ENCODE measurements around the gene HELZ.

The HELZ gene

GRCh38 chr17:67227488-67227887 is 17.5 kb downstream of the HELZ start:
- DNase-seq = no peak

- no peak for DNase-seq
Observed at GRCh38 chr17:67225316-67225715, 19.7 kb downstream of the HELZ start.

GRCh38 chr17:67224736-67225135 is 20.3 kb downstream of the HELZ start:
- no peak for DNase-seq

- no peak for DNase-seq
Observed at GRCh38 chr17:67223924-67224323, 21.1 kb downstream of the HELZ start.

- peak; percentile 73 for DNase-seq
Observed at GRCh38 chr17:67221062-67221998, 23.7 kb downstream of the HELZ start.

GRCh38 chr17:67218385-67218950 is 26.5 kb downstream of the HELZ start:
- DNase-seq = no peak

- DNase-seq = peak; percentile 97
Observed at GRCh38 chr17:67217446-67217845, 27.6 kb downstream of the HELZ start.

GRCh38 chr17:67216578-67217320 is 28.2 kb downstream of the HELZ start:
- DNase-seq = no peak

- DNase-seq = no peak
Observed at GRCh38 chr17:67215991-67216421, 29.0 kb downstream of the HELZ start.

- peak; percentile 92 for DNase-seq
Observed at GRCh38 chr17:67212714-67213417, 32.1 kb downstream of the HELZ start.

- no peak for DNase-seq
Observed at GRCh38 chr17:67212231-67212630, 32.8 kb downstream of the HELZ start.

GRCh38 chr17:67211742-67212141 is 33.3 kb downstream of the HELZ start:
- DNase-seq = peak; percentile 41

- DNase-seq = no peak
Observed at GRCh38 chr17:67210915-67211314, 34.1 kb downstream of the HELZ start.

GRCh38 chr17:67208232-67208631 is 36.8 kb downstream of the HELZ start:
- DNase-seq = peak; percentile 15

GRCh38 chr17:67203818-67204217 is 41.2 kb downstream of the HELZ start:
- no peak for DNase-seq

GRCh38 chr17:67202503-67202902 is 42.5 kb downstream of the HELZ start:
- no peak for DNase-seq

GRCh38 chr17:67200727-67201301 is 44.2 kb downstream of the HELZ start:
- peak; percentile 29 for DNase-seq

GRCh38 chr17:67198131-67198530 is 46.9 kb downstream of the HELZ start:
- no peak for DNase-seq

GRCh38 chr17:67197023-67197422 is 48.0 kb downstream of the HELZ start:
- peak; percentile 11 for DNase-seq

- no peak for DNase-seq
Observed at GRCh38 chr17:67196422-67196821, 48.6 kb downstream of the HELZ start.

GRCh38 chr17:67194134-67194533 is 50.9 kb downstream of the HELZ start:
- no peak for DNase-seq

GRCh38 chr17:67187927-67188326 is 57.1 kb downstream of the HELZ start:
- no peak for DNase-seq

- no peak for DNase-seq
Observed at GRCh38 chr17:67186782-67187181, 58.2 kb downstream of the HELZ start.

All from hematopoietic multipotent progenitor cell treated with erythropoietin and hydrocortisone succinate and interleukin-3 and kit ligand, for 4 days (in vitro differentiated cells).